ENCODE measurements around the gene MMRN1.

DNA sequence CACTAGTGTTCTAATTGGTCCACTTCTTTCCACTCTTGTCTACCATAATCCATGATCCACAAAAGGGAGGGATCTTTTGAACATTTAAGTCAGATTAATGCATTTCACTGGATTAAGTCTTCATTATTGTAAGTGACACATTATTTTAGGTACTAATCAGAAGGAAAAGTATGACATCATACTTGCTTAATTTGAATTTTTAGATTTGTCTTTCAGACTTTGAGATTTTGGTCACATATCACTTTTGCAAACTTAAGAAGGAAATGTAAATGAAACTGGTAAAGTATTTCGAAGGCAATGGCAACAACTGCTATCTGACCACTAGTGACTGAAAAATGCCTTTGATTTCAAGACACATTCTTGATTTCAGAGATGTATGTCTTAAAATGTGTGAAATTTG lies 5.2 kb downstream of the MMRN1 start:
- TF ChIP-seq POLR2A (IDR thresholded peaks at IDR 0.05; ENCODE audit: control extremely low read depth in 1 of 2, low read depth in 2 of 2, low read length in 2 of 2), result no peak
- TF ChIP-seq GABPA (IDR thresholded peaks at IDR 0.05; ENCODE audit: borderline replicate concordance, insufficient read depth, low read length), result no peak
- TF ChIP-seq CHD1 (IDR thresholded peaks at IDR 0.05; ENCODE audit: low read depth, low read length), result no peak
- TF ChIP-seq SRF (IDR thresholded peaks at IDR 0.05; ENCODE audit: low read depth, low read length), result no peak
- TF ChIP-seq JUND (IDR thresholded peaks at IDR 0.05; ENCODE audit: low read length), result no peak
- TF ChIP-seq MAFK (IDR thresholded peaks at IDR 0.05; ENCODE audit: low read depth, low read length), result no peak
- TF ChIP-seq SIN3A (conservative IDR thresholded peaks at IDR 0.05 in 1 of 2, IDR thresholded peaks at IDR 0.05 in 1 of 2; ENCODE audit: low read depth in 1 of 2, low read length in 2 of 2), result no peak
- TF ChIP-seq POLR2AphosphoS5 (IDR thresholded peaks at IDR 0.05; ENCODE audit: low read depth, low read length), result no peak
- TF ChIP-seq HDAC6 (IDR thresholded peaks at IDR 0.05; ENCODE audit: low read depth, low read length), result no peak
